NCI-H226 (cell line): ENCODE measurements around the gene RASGRP2.

Source experiments
- DNase-seq: peaks from one replicate; pipeline ENCODE4 v3.0.0-alpha.2; 2015

Gene RASGRP2

DNA sequence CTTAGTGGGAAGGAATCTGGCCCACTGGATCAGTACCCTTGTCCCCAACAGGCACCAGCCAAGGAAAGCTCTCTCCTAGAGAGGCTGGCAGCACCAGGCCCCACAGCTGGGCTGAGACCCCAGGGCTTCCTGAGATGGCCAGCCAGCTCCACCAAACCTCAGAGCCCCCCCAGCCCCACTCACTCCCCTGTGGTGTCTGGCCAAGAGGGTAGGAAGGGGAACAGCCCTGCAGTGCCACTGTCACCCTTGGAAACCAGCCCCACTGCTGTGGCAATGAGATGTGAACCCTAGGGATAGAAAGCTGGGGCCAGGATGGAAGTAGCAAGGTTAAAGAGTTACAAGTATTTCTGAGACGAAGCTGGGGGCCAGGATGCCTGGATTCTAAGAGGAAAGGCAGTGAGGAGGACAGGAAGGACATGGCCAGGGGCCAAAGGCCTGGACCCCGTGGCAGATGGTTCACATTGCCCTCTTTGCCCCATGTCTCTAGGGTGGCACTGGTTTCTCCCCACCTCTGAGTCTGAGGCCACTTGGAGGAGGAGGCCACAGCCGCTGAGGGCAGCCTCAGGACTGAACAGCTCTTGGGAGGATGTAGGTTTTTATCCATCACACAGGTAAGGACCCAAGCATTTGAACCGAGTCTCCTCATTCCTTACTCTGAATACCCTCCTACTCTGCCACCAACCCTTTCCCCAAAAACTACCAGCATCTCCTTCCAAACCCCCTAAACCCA is 49.8 kb downstream of the RASGRP2 start:
- no peak for DNase-seq

GRCh38 chr11:64692764-64693331 is 51.1 kb downstream of the RASGRP2 start:
- DNase-seq, result no peak

DNA sequence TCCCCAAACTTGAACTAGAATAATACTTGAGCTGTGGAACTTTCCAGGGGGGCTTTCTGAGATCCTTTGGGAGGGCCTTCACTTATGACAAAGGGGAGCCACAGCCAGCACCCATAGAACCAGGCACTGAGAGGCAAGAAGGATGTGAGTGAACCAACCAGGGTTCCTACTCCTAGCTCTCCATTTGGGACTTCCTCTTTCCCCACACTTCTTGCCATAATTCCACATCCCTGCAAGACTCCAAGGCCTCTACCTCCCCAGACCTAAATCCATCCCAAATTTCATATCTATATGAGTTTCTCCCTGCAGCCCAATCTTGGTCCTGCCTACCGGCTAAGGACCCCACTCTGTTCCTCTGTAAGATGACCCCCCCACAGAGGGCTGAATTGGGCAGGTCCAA is 52.4 kb downstream of the RASGRP2 start:
- no peak for DNase-seq

DNA sequence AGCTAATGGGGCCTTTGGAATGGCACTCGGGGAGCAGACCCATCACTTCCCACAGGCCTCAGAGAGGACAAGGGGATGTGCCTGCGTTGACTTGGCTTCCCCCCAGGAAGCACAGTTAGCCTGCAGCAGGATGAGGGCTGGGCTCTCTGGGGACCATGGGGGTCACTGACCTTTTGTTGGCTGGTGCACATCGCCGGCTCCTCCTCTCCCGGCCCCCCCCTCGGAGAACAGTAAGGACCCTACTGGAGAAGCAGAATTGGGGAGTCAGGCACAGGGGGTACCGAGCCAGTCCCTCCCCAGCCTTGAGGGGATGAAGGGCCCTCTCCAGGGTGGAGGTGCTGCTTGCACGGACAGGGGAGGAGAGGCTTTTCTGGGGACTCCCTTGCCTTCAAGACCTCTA is 53.7 kb downstream of the RASGRP2 start:
- DNase-seq, result no peak

GRCh38 chr11:64688534-64688982 is 55.4 kb downstream of the RASGRP2 start:
- DNase-seq, result peak; percentile 52

GRCh38 chr11:64687643-64688533 is 56.1 kb downstream of the RASGRP2 start:
- DNase-seq, result no peak

- no peak for DNase-seq
Observed at GRCh38 chr11:64687204-64687603, 56.7 kb downstream of the RASGRP2 start.

GRCh38 chr11:64686466-64687170 is 57.3 kb downstream of the RASGRP2 start:
- no peak for DNase-seq

DNA sequence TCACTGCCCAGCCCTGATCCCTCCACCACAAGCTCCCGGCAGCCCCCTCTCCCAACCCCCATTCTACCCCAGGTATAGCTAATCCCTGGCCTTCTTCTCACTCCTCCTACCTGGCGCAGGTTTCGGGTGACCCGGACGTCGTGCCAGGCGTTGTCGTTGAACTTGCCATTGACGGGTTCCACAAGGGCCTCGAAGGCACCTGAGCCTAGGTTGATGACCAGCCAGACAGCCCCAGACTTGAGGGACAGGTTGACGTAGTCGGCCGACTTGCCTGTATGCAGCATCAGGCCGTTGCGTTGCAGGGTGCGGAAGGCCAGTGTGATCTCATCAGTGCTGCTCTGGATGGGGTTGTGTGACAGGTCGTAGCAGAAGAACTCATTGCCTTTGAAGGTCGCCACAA is 58.4 kb downstream of the RASGRP2 start:
- DNase-seq, result no peak

DNA sequence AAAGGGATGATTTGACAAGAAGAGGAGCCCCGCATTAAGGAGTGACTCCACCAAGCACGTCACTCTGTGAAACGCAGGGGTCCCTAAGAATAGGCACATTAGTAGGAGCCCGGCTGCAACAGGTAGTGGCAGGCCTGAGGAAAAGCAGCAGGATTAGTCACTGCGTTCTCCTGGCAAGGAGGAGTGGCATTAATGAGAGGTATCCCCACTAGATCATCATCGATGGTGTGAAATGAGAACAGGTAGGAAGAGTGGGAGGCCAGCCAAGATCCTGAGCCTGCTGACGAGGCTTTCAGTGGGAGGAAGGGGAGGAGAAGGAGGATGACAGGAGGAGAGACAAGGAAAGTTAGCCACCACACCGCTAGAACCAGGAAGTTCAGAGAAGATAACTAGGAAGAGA is 59.6 kb downstream of the RASGRP2 start:
- DNase-seq, result no peak

DNA sequence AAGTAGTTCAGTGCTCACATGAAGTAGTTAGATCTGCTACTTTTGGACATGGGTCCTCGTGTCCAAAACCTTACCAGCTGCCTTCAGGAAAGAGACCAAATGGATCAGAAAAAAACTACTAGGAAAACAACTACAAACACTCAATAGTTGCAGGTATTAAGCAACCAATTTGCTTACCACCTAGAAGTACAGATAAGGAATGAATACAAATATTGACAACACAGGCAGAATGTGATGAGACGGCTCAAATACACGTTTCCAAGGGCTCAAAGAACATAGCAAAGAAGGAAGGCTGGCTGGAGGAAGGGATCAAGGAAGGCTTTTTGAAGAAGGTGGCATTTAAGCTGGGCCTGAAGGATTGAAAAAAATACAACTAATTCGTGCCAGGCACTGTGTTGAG is 62.8 kb downstream of the RASGRP2 start:
- no peak for DNase-seq

GRCh38 chr11:64679846-64680245 is 64.1 kb downstream of the RASGRP2 start:
- no peak for DNase-seq

DNA sequence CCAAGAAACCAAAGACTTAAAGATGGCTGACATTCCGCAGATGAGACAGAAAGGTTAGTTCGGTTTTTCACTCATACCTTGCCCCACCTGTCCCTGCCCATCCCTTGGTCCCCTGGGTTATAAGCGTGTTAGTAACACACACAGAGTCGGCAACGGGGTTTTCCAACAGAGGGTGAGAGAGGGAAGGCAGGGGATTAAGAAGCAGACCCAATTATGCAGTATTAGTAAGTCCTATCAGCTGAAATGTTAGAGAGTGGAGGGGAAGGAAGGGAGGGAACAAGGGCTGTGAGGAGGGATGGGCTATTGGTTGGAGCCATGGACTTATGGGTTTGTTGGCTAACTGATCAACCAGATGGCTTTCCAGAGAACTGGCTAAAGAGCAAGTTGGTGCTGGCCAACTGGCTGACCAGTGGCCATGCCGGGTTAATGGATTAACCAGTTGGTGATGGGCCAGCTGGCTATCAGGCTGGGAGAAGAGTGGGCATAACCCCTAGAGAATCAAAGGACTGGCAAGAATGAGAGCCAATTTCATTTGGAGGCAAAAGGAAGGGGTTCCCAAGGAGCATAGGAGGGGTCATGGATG is 66.4 kb downstream of the RASGRP2 start:
- DNase-seq, result no peak
